Kidney (tissue), 14 donors: ENCODE measurements around the gene LDLRAD4. TPM values are rescaled to one million over a fixed set of nuclear protein-coding genes. Genes with fewer than 3 reads are reported as not detected.
A peak's percentile ranks its signal among the peaks of the same experiment; 100 is the strongest.

Source experiments
- DNase-seq, 5 donors: peaks; one replicate each; pipeline ENCODE4 v3.0.0-alpha.2; 2013 to 2020
- FAIRE-seq: peaks from 2 replicates; lab custom pipeline; 2012; peaks lifted over from hg19 to GRCh38; lab: Jason Lieb, UNC
- H3K27ac ChIP-seq, 2 donors: one replicate each; pipeline ENCODE4 v1.7.0; 2013; ENCODE audit warnings: low read depth in 2 of 2, low read length in 2 of 2, inconsistent platforms in 1 of 2
- H3K27me3 ChIP-seq: one replicate; pipeline ENCODE4 v1.7.1; 2013; ENCODE audit warnings: low read length, inconsistent platforms; ENCODE audit not compliant: control insufficient read depth, insufficient read depth
- H3K36me3 ChIP-seq, 3 donors: one replicate each; pipeline versions ENCODE4 v1.7.0 to v1.7.1; 2013; ENCODE audit warnings: low read length in 3 of 3, control low read depth in 1 of 3, inconsistent platforms in 1 of 3; ENCODE audit not compliant: insufficient read depth in 3 of 3, control insufficient read depth in 2 of 3
- H3K4me1 ChIP-seq, 3 donors: one replicate each; pipeline versions ENCODE4 v1.7.0 to v1.7.1; 2013; ENCODE audit warnings: low read length in 3 of 3, inconsistent platforms in 1 of 3, low read depth in 1 of 3; ENCODE audit not compliant: control insufficient read depth in 2 of 3, insufficient read depth in 2 of 3
- H3K4me3 ChIP-seq, 3 donors: one replicate each; pipeline versions ENCODE4 v1.7.0 to v1.8.1; 2013; ENCODE audit warnings: low read length in 3 of 3, control low read depth in 1 of 3, inconsistent platforms in 1 of 3
- H3K9ac ChIP-seq, 3 donors: one replicate each; pipeline versions ENCODE4 v1.7.0 to v1.7.1; 2013; ENCODE audit warnings: low read length in 3 of 3, control low read depth in 1 of 3, inconsistent platforms in 1 of 3
- H3K9me3 ChIP-seq, 3 donors: one replicate each; pipeline versions ENCODE4 v1.7.0 to v1.7.1; 2013; ENCODE audit warnings: low read length in 3 of 3, control low read depth in 1 of 3, inconsistent platforms in 1 of 3; ENCODE audit not compliant: control insufficient read depth in 2 of 3, insufficient read depth in 1 of 3
- CTCF ChIP-seq: IDR thresholded peaks from 3 replicates; pipeline ENCODE4 v1.5.1; 2012; ENCODE audit warnings: mild to moderate bottlenecking, moderate library complexity, borderline replicate concordance; ENCODE audit not compliant: insufficient read depth; ENCODE audit errors: extremely low read depth
- intact Hi-C: fragments of 100-400 bp; cut with DNase I; formaldehyde crosslinking; loops from one replicate; pipeline ENCODE4 v1.11.1; 2022
- polyA plus RNA-seq: library from polyadenylated mRNA; stranded (reverse); fragments of 350-450 nt; fragmentation: Illumina TruSeq; extraction: RNeasy Lipid Tissue Mini Kit (QIAGEN cat#74804); gene quantifications from one replicate; pipeline ENCODE4 v1.2.3, GENCODE V29; 2014; ENCODE audit warnings: low read depth, low replicate concordance; ENCODE audit not compliant: insufficient read depth
- total RNA-seq: library from RNA; stranded (reverse); fragmentation: NEBNext Ultra II Directional; extraction: Animal tissue kit (Norgen Biotek cat#: 25700); gene quantifications from one replicate; pipeline ENCODE4 v1.2.1, GENCODE V29; 2021
- donor health status: control.
- donor health status: control.
- donor health status: control.
- donor health status: control.
- donor health status: control.
- donor health status: DM: yes; HTN: yes; CAD: no.
- donor health status: Normal renal cell carcinoma (clear cell type).

LDLRAD4 gene
- total and polyA plus RNA-seq, 2 donors from 2014 or later, result 2.3 to 42.3 TPM

DNA sequence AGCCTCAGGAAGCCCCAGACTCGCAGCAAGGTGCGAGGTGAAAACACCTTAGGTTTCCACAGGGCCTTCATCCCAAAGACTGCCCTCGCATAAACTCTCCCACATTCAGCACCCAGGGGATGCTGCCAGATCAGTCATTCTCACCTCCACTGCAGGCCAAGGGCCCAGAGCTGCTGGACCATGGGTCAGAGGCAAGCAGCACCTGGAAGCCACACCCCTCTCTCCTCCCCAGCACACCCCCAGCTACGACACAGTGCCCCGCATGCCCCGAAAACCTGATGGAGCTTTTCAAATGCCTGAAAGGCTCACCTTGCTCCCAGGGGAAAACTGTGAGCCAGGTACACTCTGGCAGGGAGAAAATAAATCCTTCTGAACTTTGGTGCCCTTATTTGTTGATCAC is 31.9 kb upstream of the LDLRAD4 start:
- no peak for TF ChIP-seq CTCF
- Histone ChIP-seq H3K4me3 (no peak overlapping the region), H3K36me3 (no peaks in the 10 kb centered on the region), H3K27ac (no peak overlapping the region), H3K9me3 (no peaks in the 10 kb centered on the region), H3K27me3 (no peaks in the 10 kb centered on the region), H3K9ac (no peak overlapping the region), H3K4me1 (peaks cover 0 to 3% (median 0%) of the 10 kb centered on the region in 3 donors)
- DNase-seq (no peak), FAIRE-seq (no peak)
- intact Hi-C loops, result no loop called here

GRCh38 chr18:13187498-13187897 is 31.1 kb upstream of the LDLRAD4 start:
- H3K36me3 ChIP-seq, result no peaks in the 10 kb centered on the region
- no peak for TF ChIP-seq CTCF
- no peak overlapping the region for H3K4me3 ChIP-seq
- FAIRE-seq (no peak), DNase-seq (no peak)
- no peak overlapping the region for H3K27ac ChIP-seq
- no peaks in the 10 kb centered on the region for H3K27me3 ChIP-seq
- H3K4me1 ChIP-seq, result peaks cover 0 to 3% (median 0%) of the 10 kb centered on the region in 3 donors
- intact Hi-C loops, result no loop called here
- H3K9ac ChIP-seq, result no peak overlapping the region
- H3K9me3 ChIP-seq, result no peaks in the 10 kb centered on the region

GRCh38 chr18:13191031-13191430 is 27.5 kb upstream of the LDLRAD4 start:
- Histone ChIP-seq H3K9ac (no peak overlapping the region), H3K4me3 (no peak overlapping the region), H3K27ac (no peak overlapping the region), H3K36me3 (no peaks in the 10 kb centered on the region), H3K27me3 (no peaks in the 10 kb centered on the region), H3K9me3 (no peaks in the 10 kb centered on the region), H3K4me1 (no peaks in the 10 kb centered on the region)
- intact Hi-C loops, result no loop called here
- FAIRE-seq (no peak), DNase-seq (peak in 1 of 5 donors; percentile 18)
- no peak for TF ChIP-seq CTCF

- Histone ChIP-seq H3K9ac (no peak overlapping the region), H3K4me3 (no peak overlapping the region), H3K36me3 (no peaks in the 10 kb centered on the region), H3K4me1 (no peaks in the 10 kb centered on the region), H3K27me3 (no peaks in the 10 kb centered on the region), H3K27ac (no peak overlapping the region), H3K9me3 (no peaks in the 10 kb centered on the region)
- FAIRE-seq (no peak), DNase-seq (peak in 1 of 5 donors; percentile 57)
- no peak for TF ChIP-seq CTCF
- intact Hi-C loops, result no loop called here
Observed at GRCh38 chr18:13191779-13192178, 26.8 kb upstream of the LDLRAD4 start.
